SK-N-SH treated with all-trans-retinoic acid at 6 μM for 48 hours (cell line): ENCODE data around the gene C22orf23.

ENCODE experiments used
- ATAC-seq: fragments of 200-7000 bp; cut with Tn5 transposase; 3 replicates; pipeline ENCODE4 v1.9.1; 2020; ENCODE audit warnings: mild to moderate bottlenecking, moderate library complexity
- ARNTL ChIP-seq: fragments of 450-650 bp; formaldehyde crosslinking; IDR thresholded peaks from 2 replicates; pipeline ENCODE4 v1.5.0; 2020; ENCODE audit warnings: low read depth, mild to moderate bottlenecking, moderate library complexity, borderline replicate concordance
- BACH2 ChIP-seq: fragments of 250-450 bp; sonication (Bioruptor Pico); IDR thresholded peaks from 2 replicates; pipeline ENCODE4 v1.9.0; 2021; ENCODE audit warnings: mild to moderate bottlenecking, borderline replicate concordance
- CSDC2 ChIP-seq: fragments of 250-450 bp; sonication (Bioruptor Pico); IDR thresholded peaks from 2 replicates; pipeline ENCODE4 v1.5.0; 2020; ENCODE audit warnings: mild to moderate bottlenecking, moderate library complexity
- ESRRG ChIP-seq: fragments of 250-450 bp; sonication (Bioruptor Pico); IDR thresholded peaks from 2 replicates; pipeline ENCODE4 v1.6.1; 2021; ENCODE audit warnings: mild to moderate bottlenecking
- GLIS3 ChIP-seq: fragments of 250-450 bp; sonication (Bioruptor Pico); IDR thresholded peaks from 2 replicates; pipeline ENCODE4 v1.5.0; 2020; ENCODE audit warnings: mild to moderate bottlenecking, moderate library complexity
- ISL1 ChIP-seq: fragments of 250-450 bp; sonication (Bioruptor Pico); IDR thresholded peaks from 2 replicates; pipeline ENCODE4 v2.1.2; 2022; ENCODE audit warnings: mild to moderate bottlenecking, moderate library complexity
- OSR1 ChIP-seq: fragments of 250-450 bp; sonication (Bioruptor Pico); IDR thresholded peaks from 2 replicates; pipeline ENCODE4 v1.8.0; 2022; ENCODE audit warnings: moderate library complexity, mild to moderate bottlenecking, inconsistent platforms
- PPARA ChIP-seq: fragments of 250-450 bp; sonication (Bioruptor Pico); IDR thresholded peaks from 2 replicates; pipeline ENCODE4 v1.5.0; 2020; ENCODE audit warnings: mild to moderate bottlenecking, borderline replicate concordance
- RARB ChIP-seq: fragments of 250-450 bp; sonication (Bioruptor Pico); IDR thresholded peaks from 2 replicates; pipeline ENCODE4 v1.8.0; 2021; ENCODE audit warnings: mild to moderate bottlenecking, moderate library complexity
- SNAI2 ChIP-seq: fragments of 250-450 bp; sonication (Bioruptor Pico); IDR thresholded peaks from 2 replicates; pipeline ENCODE4 v1.5.0; 2020; ENCODE audit warnings: mild to moderate bottlenecking, moderate library complexity
- TCF4 ChIP-seq: fragments of 250-450 bp; sonication (Bioruptor Pico); IDR thresholded peaks from 2 replicates; pipeline ENCODE4 v1.8.0; 2021; ENCODE audit warnings: mild to moderate bottlenecking, moderate library complexity, borderline replicate concordance
- ZC3H10 ChIP-seq: fragments of 250-450 bp; sonication (Bioruptor Pico); IDR thresholded peaks from 2 replicates; pipeline ENCODE4 v1.5.1; 2021; ENCODE audit warnings: mild to moderate bottlenecking, moderate library complexity
- ZFP3 ChIP-seq: fragments of 250-450 bp; sonication (Bioruptor Pico); IDR thresholded peaks from 2 replicates; pipeline ENCODE4 v1.5.0; 2020; ENCODE audit warnings: mild to moderate bottlenecking, moderate library complexity
- ZNF565 ChIP-seq: fragments of 450-650 bp; formaldehyde crosslinking; conservative IDR thresholded peaks from 2 replicates; pipeline ENCODE4 v1.5.0; 2020; ENCODE audit warnings: low read depth, mild to moderate bottlenecking, moderate library complexity
- ZNF70 ChIP-seq: fragments of 450-650 bp; formaldehyde crosslinking; IDR thresholded peaks from 2 replicates; pipeline ENCODE4 v1.5.0; 2020; ENCODE audit warnings: mild to moderate bottlenecking, moderate library complexity
- TF ChIP-seq, protein P1 (sequence below): fragments of 250-450 bp; sonication (Bioruptor Pico); IDR thresholded peaks from 2 replicates; pipeline ENCODE4 v1.5.0; 2020; ENCODE audit warnings: mild to moderate bottlenecking, moderate library complexity
- TF ChIP-seq, protein P2 (sequence below): fragments of 250-450 bp; sonication (Bioruptor Pico); IDR thresholded peaks from 2 replicates; pipeline ENCODE4 v1.5.1; 2021; ENCODE audit warnings: mild to moderate bottlenecking, moderate library complexity
- TF ChIP-seq, protein P3 (sequence below): fragments of 250-450 bp; sonication (Bioruptor Pico); IDR thresholded peaks from 2 replicates; pipeline ENCODE4 v1.8.0; 2021; ENCODE audit warnings: low read depth, mild to moderate bottlenecking, moderate library complexity, borderline replicate concordance

Gene C22orf23

DNA sequence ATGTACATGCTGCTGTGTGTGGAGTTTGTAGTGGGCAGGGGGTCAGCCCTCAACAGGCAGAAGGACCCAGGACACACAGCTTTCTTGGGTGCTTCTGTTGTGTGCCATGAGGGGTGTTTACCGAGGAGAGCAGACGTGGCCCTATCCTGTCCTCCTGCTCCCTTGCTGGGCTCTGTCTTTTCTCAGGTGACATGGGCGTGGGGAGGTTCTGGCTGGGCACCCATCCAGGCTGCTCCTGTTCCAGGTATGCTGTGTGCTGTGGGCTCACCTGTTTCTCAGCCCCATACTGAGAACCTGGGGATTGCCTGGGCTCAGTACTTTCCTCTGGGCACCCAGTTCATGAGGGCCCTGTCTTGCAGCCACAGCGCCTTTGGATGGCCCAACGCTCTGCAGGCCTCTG lies 24.0 kb downstream of the C22orf23 start (continued):
- TF ChIP-seq, protein P1, sequence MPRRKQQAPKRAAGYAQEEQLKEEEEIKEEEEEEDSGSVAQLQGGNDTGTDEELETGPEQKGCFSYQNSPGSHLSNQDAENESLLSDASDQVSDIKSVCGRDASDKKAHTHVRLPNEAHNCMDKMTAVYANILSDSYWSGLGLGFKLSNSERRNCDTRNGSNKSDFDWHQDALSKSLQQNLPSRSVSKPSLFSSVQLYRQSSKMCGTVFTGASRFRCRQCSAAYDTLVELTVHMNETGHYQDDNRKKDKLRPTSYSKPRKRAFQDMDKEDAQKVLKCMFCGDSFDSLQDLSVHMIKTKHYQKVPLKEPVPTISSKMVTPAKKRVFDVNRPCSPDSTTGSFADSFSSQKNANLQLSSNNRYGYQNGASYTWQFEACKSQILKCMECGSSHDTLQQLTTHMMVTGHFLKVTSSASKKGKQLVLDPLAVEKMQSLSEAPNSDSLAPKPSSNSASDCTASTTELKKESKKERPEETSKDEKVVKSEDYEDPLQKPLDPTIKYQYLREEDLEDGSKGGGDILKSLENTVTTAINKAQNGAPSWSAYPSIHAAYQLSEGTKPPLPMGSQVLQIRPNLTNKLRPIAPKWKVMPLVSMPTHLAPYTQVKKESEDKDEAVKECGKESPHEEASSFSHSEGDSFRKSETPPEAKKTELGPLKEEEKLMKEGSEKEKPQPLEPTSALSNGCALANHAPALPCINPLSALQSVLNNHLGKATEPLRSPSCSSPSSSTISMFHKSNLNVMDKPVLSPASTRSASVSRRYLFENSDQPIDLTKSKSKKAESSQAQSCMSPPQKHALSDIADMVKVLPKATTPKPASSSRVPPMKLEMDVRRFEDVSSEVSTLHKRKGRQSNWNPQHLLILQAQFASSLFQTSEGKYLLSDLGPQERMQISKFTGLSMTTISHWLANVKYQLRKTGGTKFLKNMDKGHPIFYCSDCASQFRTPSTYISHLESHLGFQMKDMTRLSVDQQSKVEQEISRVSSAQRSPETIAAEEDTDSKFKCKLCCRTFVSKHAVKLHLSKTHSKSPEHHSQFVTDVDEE (CRISPR knock-in tag): no peak
- TF ChIP-seq ISL1 (CRISPR knock-in tag) (no peak), ZFP3 (CRISPR knock-in tag) (no peak), PPARA (no peak), ESRRG (CRISPR knock-in tag) (no peak), SNAI2 (CRISPR knock-in tag) (no peak), ARNTL (CRISPR knock-in tag) (no peak), ZNF565 (no peak)

DNA sequence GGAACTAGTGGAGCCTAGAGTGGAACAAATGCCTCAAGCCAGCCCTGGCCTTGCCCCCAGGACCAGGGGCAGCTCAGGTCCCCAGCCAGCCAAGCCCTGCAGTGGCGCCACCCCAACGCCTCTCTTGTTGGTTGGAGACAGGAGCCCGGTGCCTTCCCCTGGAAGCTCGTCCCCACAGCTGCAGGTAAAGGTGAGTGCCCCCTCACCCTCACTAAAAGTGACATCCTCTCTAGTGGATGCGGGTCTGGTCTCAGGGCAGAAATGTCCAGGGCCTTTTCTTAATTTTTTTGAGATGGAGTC lies 25.8 kb downstream of the C22orf23 start:
- TF ChIP-seq OSR1 (CRISPR knock-in tag): no peak
- TF ChIP-seq ZFP3 (CRISPR knock-in tag): no peak
- TF ChIP-seq SNAI2 (CRISPR knock-in tag): no peak
- TF ChIP-seq ARNTL (CRISPR knock-in tag): no peak
- no peak for TF ChIP-seq GLIS3
- no peak for TF ChIP-seq RARB (CRISPR knock-in tag)
- TF ChIP-seq, protein P1 (CRISPR knock-in tag): no peak
- no peak for TF ChIP-seq CSDC2 (CRISPR knock-in tag)
- TF ChIP-seq, protein P2, sequence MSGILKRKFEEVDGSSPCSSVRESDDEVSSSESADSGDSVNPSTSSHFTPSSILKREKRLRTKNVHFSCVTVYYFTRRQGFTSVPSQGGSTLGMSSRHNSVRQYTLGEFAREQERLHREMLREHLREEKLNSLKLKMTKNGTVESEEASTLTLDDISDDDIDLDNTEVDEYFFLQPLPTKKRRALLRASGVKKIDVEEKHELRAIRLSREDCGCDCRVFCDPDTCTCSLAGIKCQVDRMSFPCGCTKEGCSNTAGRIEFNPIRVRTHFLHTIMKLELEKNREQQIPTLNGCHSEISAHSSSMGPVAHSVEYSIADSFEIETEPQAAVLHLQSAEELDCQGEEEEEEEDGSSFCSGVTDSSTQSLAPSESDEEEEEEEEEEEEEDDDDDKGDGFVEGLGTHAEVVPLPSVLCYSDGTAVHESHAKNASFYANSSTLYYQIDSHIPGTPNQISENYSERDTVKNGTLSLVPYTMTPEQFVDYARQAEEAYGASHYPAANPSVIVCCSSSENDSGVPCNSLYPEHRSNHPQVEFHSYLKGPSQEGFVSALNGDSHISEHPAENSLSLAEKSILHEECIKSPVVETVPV (CRISPR knock-in tag): no peak
- no peak for TF ChIP-seq TCF4 (CRISPR knock-in tag)
- TF ChIP-seq ZNF70 (CRISPR knock-in tag): no peak
- TF ChIP-seq ESRRG (CRISPR knock-in tag): no peak
- TF ChIP-seq BACH2: no peak
- no peak for ATAC-seq

DNA sequence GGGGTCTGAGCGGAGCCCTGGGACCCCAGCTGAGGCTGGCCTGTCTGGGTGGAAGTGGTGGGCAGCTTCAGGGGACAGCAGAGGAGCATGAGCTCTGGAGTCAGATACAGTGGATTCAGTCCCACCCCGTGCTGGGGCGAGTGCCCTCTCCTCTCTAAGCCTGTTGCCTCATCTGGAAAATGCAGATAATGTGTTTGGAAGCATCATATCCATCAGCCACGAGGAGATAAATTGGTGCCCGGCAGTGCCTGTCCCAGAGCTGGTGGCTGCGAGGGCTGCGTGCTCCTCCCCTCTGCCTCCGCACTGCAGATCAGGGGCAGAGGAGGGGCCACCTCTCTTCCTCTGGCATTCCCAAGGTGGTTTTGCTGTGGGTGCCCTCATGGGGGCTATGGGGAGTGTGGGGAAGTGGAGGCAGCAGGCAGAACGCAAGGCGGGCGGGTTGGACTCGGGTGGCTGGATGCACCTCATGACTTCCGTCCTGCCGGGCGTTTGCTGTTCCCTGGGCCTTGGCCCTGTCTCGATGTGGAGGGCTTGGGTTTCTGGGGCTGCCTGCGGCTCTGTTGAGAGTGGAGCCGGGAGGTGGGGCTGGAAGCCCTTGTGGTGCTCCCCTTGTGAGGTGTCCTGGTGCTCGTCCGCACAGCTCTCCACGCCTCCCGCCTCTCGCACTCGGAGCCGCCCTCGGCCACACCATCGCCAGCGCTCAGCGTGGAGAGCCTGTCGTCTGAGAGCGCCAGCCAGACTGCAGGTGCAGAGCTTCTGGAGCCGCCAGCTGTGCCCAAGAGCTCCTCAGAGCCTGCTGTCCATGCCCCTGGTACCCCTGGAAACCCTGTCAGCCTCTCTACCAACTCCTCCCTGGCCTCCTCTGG lies 26.4 kb downstream of the C22orf23 start:
- TF ChIP-seq BACH2 (no peak), RARB (CRISPR knock-in tag) (no peak), ZFP3 (CRISPR knock-in tag) (no peak), SNAI2 (CRISPR knock-in tag) (no peak), ISL1 (CRISPR knock-in tag) (no peak), PPARA (no peak), ESRRG (CRISPR knock-in tag) (no peak), OSR1 (CRISPR knock-in tag) (no peak), ZC3H10 (CRISPR knock-in tag) (no peak), ZNF70 (CRISPR knock-in tag) (no peak), TCF4 (CRISPR knock-in tag) (no peak)
- TF ChIP-seq, protein P3, sequence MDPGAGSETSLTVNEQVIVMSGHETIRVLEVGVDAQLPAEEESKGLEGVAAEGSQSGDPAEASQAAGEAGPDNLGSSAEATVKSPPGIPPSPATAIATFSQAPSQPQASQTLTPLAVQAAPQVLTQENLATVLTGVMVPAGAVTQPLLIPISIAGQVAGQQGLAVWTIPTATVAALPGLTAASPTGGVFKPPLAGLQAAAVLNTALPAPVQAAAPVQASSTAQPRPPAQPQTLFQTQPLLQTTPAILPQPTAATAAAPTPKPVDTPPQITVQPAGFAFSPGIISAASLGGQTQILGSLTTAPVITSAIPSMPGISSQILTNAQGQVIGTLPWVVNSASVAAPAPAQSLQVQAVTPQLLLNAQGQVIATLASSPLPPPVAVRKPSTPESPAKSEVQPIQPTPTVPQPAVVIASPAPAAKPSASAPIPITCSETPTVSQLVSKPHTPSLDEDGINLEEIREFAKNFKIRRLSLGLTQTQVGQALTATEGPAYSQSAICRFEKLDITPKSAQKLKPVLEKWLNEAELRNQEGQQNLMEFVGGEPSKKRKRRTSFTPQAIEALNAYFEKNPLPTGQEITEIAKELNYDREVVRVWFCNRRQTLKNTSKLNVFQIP (CRISPR knock-in tag): no peak
- TF ChIP-seq, protein P2 (CRISPR knock-in tag): no peak
- TF ChIP-seq, all 23 proteins: peak for 0
- ATAC-seq: no peak
